ENCODE results near the gene IGFLR1.
A peak's percentile ranks its signal among the peaks of the same experiment; 100 is the strongest.

Gene IGFLR1

GRCh38 chr19:35745328-35746086 is 3.3 kb upstream of the IGFLR1 start, which contains the start of the genes PSENEN and U2AF1L4:
Gene PSENEN (plus strand): TSS chr19:35745651. CDS start chr19:35745931, 280 bp downstream.
Gene U2AF1L4 (minus strand): TSS chr19:35745418. CDS start chr19:35745391, 27 bp downstream.
- peak; percentile 99 for DNase-seq (ENCODE audit: low read depth)
- H3K4me3 ChIP-seq (ENCODE audit: control insufficient read depth, low read depth, low read length): peak within 1 kb of the TSS; percentile 85
- TF ChIP-seq, protein P1, sequence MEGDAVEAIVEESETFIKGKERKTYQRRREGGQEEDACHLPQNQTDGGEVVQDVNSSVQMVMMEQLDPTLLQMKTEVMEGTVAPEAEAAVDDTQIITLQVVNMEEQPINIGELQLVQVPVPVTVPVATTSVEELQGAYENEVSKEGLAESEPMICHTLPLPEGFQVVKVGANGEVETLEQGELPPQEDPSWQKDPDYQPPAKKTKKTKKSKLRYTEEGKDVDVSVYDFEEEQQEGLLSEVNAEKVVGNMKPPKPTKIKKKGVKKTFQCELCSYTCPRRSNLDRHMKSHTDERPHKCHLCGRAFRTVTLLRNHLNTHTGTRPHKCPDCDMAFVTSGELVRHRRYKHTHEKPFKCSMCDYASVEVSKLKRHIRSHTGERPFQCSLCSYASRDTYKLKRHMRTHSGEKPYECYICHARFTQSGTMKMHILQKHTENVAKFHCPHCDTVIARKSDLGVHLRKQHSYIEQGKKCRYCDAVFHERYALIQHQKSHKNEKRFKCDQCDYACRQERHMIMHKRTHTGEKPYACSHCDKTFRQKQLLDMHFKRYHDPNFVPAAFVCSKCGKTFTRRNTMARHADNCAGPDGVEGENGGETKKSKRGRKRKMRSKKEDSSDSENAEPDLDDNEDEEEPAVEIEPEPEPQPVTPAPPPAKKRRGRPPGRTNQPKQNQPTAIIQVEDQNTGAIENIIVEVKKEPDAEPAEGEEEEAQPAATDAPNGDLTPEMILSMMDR (IDR thresholded peaks at IDR 0.05; ENCODE audit: control insufficient read depth, insufficient read depth, low read depth, low read length, missing control alignments): no peak

DNA sequence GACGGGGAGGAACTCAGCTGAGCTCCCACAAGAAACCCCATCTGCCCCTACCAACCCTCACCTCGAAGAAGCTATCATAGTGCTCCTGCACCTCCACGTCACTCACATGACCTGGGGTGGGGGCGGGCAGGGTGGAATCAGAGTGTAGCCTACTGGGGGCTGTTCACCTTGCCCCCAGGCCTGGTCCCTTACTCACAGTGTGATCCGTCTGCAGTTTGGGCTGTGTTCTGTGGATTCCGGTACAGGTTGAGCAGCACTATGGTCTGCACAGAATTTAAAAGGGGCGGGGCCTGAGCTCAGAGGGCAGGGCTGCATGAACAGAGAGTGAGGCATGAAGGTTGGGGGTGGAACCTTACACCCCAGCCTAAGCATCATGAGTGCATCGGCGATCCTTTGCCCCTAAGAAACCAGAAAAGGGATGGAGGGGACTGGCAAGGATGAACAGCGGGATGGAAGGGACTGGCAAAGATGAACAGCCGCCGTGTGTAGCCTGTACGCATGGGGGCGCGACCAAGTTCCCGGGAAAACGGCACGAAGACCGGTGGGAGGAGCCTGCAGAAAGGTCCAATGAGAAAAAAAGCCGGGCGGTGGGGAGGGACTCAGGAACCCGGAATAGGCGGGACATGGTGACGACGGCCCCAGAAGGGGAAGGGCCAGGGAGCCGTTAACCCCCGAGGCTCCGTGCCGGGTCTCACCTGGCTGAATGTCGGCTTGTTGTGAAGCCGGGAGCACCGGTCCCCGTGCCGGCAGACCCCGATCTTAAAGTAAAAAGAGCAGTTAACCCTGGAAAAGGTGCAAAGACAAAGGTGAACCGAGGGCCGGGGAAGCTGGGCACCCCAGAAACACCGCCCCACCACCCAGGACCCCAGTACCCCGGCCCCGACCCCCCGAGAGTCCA is 2.4 kb upstream of the IGFLR1 start:
- DNase-seq (ENCODE audit: low read depth): peak; percentile 81
- TF ChIP-seq, protein P1 (IDR thresholded peaks at IDR 0.05; ENCODE audit: control insufficient read depth, insufficient read depth, low read depth, low read length, missing control alignments): peak; percentile 57

DNA sequence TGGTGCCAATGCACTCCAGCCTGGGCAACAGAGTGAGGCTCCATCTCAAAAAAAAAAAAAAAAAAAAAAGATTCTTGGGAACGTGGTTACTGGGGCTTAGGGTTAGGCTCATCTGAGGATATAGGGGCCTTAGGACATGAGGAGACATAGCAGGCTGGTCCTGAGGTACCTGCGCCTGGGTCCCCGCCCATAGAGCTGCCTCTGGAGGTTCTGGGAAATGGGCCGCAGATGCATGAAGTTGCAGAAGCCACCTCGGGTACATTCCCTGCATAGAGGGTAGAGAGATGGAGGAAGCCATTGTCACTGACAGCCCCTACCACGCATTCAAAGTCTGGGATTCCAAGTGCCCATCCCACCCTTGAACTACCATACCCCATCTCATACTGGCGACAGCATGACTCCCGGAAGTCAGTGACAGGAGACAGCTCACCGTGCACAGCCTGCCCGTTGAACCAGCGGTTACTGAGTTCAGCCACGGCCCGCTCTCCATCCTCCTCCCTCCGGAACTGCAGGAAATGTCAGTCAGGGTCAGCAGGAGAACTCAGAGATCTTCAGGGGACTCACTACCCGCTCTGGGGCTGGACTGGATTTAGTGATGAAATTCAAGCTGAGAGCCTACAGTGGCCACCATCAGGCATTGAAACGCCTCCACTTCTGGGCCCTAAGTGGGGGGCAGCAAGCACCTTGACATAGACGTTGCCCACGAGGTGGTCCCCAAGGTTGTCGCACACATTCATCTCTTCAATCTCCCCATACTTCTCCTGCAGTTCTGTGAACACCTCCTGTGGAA is 1.6 kb upstream of the IGFLR1 start:
- no peak for DNase-seq (ENCODE audit: low read depth)
- TF ChIP-seq, protein P1 (IDR thresholded peaks at IDR 0.05; ENCODE audit: control insufficient read depth, insufficient read depth, low read depth, low read length, missing control alignments): no peak
- no peak overlapping the region for H3K4me3 ChIP-seq (ENCODE audit: control insufficient read depth, low read depth, low read length)

More for the DNA sequence above, 2.4 kb upstream of the IGFLR1 start:
- H3K4me3 ChIP-seq (ENCODE audit: control insufficient read depth, low read depth, low read length): peak overlapping the region; percentile 85

DNA sequence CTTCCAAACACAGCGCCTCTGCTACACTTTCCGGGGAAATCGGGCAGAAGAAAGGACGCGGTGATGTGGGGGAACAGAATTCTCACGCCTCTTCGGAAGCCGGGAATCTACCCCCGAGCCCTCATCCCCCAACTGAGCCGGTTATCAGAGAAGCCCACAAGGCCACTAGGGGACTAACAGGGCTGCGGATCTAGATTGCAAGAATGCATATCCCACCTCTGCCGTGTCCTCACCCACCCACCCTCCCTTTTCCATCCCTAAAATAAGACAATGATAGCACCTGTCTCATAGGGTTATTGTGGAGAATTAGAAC is 1.1 kb downstream of the IGFLR1 start:
- H3K4me3 ChIP-seq (ENCODE audit: control insufficient read depth, low read depth, low read length): peak overlapping the region; percentile 66
- DNase-seq (ENCODE audit: low read depth): no peak
- TF ChIP-seq, protein P1 (IDR thresholded peaks at IDR 0.05; ENCODE audit: control insufficient read depth, insufficient read depth, low read depth, low read length, missing control alignments): no peak

- DNase-seq (ENCODE audit: low read depth): peak; percentile 77
- TF ChIP-seq, protein P1 (IDR thresholded peaks at IDR 0.05; ENCODE audit: control insufficient read depth, insufficient read depth, low read depth, low read length, missing control alignments): peak; percentile 16
Observed at GRCh38 chr19:35740423-35741202, 1.6 kb downstream of the IGFLR1 start.

More at GRCh38 chr19:35740423-35741202, 1.6 kb downstream of the IGFLR1 start:
- H3K4me3 ChIP-seq (ENCODE audit: control insufficient read depth, low read depth, low read length): peak overlapping the region; percentile 66
